ENCODE data around the gene PPIA. TPM values are rescaled to one million over a fixed set of nuclear protein-coding genes. Genes with fewer than 3 reads are reported as not detected.
A peak's percentile ranks its signal among the peaks of the same experiment; 100 is the strongest.

The PPIA gene
- polyA plus RNA-seq, 1 donor from 2014 or later: 2,769 TPM

- Histone ChIP-seq H3K27me3 (ENCODE audit: insufficient read depth, low read depth, low read length) (no peaks in the 10 kb centered on the region), H3F3A (ENCODE audit: insufficient read depth, low read length, poor library complexity, severe bottlenecking) (no peaks in the 10 kb centered on the region), H3K4me3 (ENCODE audit: low read length) (peak overlapping the region; percentile 99), H4K20me1 (ENCODE audit: insufficient read depth) (peaks cover under 1% of the 10 kb centered on the region), H3K79me2 (replicated peaks; ENCODE audit: insufficient read depth, low read length) (peaks cover 46% of the 10 kb centered on the region), H3K9me3 (ENCODE audit: low read length) (no peaks in the 10 kb centered on the region), H3K27ac (ENCODE audit: low read length) (peak overlapping the region; percentile 55), H3K36me3 (ENCODE audit: insufficient read depth, low read length) (no peaks in the 10 kb centered on the region), H3K9ac (ENCODE audit: low read length) (peak overlapping the region; percentile 90), H2AFZ (ENCODE audit: low read depth, low read length) (peak overlapping the region; percentile 24), H3K9me2 (ENCODE audit: insufficient read depth, low read length) (no peaks in the 10 kb centered on the region), H3K4me2 (ENCODE audit: low read length) (peak overlapping the region; percentile 95)
- peak; percentile 79 for TF ChIP-seq MXI1 (conservative IDR thresholded peaks at IDR 0.05; ENCODE audit: poor library complexity, severe bottlenecking)
- no peak for TF ChIP-seq POLR2AphosphoS5 (IDR thresholded peaks at IDR 0.05)
- peak; percentile 23 for TF ChIP-seq SMC3 (conservative IDR thresholded peaks at IDR 0.05; ENCODE audit: poor library complexity)
Measured at GRCh38 chr7:44748948-44749731, 47.3 kb upstream of the PPIA start.

GRCh38 chr7:44749992-44750391, 46.5 kb upstream of the PPIA start:
- Histone ChIP-seq H2AFZ (ENCODE audit: low read depth, low read length) (no peak overlapping the region), H3K36me3 (ENCODE audit: insufficient read depth, low read length) (no peaks in the 10 kb centered on the region), H4K20me1 (ENCODE audit: insufficient read depth) (peaks cover 9% of the 10 kb centered on the region), H3K9me3 (ENCODE audit: low read length) (no peaks in the 10 kb centered on the region), H3K4me2 (ENCODE audit: low read length) (peak overlapping the region; percentile 95), H3K27me3 (ENCODE audit: insufficient read depth, low read depth, low read length) (no peaks in the 10 kb centered on the region), H3K9ac (ENCODE audit: low read length) (peak overlapping the region; percentile 90), H3K79me2 (replicated peaks; ENCODE audit: insufficient read depth, low read length) (peaks cover 54% of the 10 kb centered on the region), H3F3A (ENCODE audit: insufficient read depth, low read length, poor library complexity, severe bottlenecking) (no peaks in the 10 kb centered on the region), H3K9me2 (ENCODE audit: insufficient read depth, low read length) (no peaks in the 10 kb centered on the region), H3K27ac (ENCODE audit: low read length) (no peak overlapping the region), H3K4me3 (ENCODE audit: low read length) (peak overlapping the region; percentile 99)
- no peak for TF ChIP-seq TAF1 (IDR thresholded peaks at IDR 0.05; ENCODE audit: low read depth)
- no peak for TF ChIP-seq EZH2 (IDR thresholded peaks at IDR 0.05; ENCODE audit: borderline replicate concordance, insufficient read depth, low read length, poor library complexity, severe bottlenecking)
- TF ChIP-seq SMC3 (conservative IDR thresholded peaks at IDR 0.05; ENCODE audit: poor library complexity): no peak
- no peak for TF ChIP-seq MXI1 (conservative IDR thresholded peaks at IDR 0.05; ENCODE audit: poor library complexity, severe bottlenecking)
- no peak for TF ChIP-seq CTCF (IDR thresholded peaks at IDR 0.05; ENCODE audit: poor library complexity, severe bottlenecking)
- TF ChIP-seq POLR2AphosphoS5 (IDR thresholded peaks at IDR 0.05): no peak
- no peak for TF ChIP-seq REST (IDR thresholded peaks at IDR 0.05; ENCODE audit: borderline replicate concordance)

Measured in neural cell (in vitro differentiated cells).